GM18867 (cell line): ENCODE data around the gene AR.

Experiments
- ATAC-seq: cut with Tn5 transposase; IDR thresholded peaks from one replicate; pipeline ENCODE4 v1.9.1; 2021; ENCODE audit warnings: mild to moderate bottlenecking, moderate library complexity; ENCODE audit not compliant: unreplicated experiment

The AR gene

DNA sequence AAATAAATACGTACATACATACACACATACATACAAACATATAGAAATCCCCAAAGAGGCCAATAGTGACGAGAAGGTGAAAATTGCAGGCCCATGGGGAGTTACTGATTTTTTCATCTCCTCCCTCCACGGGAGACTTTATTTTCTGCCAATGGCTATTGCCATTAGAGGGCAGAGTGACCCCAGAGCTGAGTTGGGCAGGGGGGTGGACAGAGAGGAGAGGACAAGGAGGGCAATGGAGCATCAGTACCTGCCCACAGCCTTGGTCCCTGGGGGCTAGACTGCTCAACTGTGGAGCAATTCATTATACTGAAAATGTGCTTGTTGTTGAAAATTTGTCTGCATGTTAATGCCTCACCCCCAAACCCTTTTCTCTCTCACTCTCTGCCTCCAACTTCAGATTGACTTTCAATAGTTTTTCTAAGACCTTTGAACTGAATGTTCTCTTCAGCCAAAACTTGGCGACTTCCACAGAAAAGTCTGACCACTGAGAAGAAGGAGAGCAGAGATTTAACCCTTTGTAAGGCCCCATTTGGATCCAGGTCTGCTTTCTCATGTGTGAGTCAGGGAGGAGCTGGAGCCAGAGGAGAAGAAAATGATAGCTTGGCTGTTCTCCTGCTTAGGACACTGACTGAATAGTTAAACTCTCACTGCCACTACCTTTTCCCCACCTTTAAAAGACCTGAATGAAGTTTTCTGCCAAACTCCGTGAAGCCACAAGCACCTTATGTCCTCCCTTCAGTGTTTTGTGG is 180.7 kb downstream of the AR start:
- ATAC-seq = no peak

DNA sequence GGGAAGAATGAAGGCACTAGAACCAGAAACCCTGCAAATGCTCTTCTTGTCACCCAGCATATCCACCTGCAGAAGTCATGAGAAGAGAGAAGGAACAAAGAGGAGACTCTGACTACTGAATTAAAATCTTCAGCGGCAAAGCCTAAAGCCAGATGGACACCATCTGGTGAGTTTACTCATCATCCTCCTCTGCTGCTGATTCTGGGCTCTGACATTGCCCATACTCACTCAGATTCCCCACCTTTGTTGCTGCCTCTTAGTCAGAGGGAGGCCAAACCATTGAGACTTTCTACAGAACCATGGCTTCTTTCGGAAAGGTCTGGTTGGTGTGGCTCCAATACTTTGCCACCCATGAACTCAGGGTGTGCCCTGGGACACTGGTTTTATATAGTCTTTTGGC is 181.7 kb downstream of the AR start:
- ATAC-seq = no peak

DNA sequence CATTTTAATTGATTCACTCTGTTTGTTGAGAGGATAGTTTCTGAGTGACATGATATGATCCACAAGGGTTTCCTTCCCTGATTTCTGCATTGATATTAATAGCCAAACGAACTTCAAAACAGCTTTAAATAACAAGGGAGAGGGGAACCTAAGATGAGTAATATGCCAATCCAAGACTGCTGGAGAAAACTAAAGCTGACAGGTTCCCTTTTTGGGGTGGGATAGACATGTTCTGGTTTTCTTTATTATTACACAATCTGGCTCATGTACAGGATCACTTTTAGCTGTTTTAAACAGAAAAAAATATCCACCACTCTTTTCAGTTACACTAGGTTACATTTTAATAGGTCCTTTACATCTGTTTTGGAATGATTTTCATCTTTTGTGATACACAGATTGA is 182.2 kb downstream of the AR start:
- no peak for ATAC-seq

DNA sequence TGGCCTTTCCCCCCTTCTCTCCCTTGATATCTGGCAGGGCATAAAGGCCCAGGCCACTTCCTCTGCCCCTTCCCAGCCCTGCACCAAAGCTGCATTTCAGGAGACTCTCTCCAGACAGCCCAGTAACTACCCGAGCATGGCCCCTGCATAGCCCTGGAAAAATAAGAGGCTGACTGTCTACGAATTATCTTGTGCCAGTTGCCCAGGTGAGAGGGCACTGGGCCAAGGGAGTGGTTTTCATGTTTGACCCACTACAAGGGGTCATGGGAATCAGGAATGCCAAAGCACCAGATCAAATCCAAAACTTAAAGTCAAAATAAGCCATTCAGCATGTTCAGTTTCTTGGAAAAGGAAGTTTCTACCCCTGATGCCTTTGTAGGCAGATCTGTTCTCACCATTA is 183.8 kb downstream of the AR start:
- ATAC-seq = no peak

DNA sequence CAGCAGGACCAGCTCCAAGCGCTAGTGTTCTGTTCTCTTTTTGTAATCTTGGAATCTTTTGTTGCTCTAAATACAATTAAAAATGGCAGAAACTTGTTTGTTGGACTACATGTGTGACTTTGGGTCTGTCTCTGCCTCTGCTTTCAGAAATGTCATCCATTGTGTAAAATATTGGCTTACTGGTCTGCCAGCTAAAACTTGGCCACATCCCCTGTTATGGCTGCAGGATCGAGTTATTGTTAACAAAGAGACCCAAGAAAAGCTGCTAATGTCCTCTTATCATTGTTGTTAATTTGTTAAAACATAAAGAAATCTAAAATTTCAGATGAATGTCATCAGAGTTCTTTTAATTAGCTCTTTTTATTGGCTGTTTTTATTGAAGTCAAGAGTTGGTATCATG is 186.5 kb downstream of the AR start:
- no peak for ATAC-seq

DNA sequence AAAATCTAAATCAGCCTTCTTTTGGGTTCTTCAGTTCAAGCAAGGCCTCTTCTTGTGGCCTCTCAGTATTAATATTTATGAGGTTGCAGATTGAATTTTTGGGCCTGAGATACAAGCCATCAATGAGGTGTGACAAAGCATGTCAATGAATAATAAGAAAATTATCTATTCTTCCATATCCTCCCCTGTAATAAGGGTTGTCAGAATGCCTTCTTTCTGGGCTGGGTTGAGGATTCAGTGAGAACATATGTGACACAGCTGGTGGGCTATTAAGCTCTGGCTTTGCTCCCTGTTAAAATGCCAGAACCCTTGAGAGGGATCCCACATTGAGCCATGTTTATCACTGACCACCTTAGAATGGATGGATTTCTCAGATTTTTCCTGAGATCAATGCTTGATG is 187.2 kb downstream of the AR start:
- ATAC-seq = no peak

DNA sequence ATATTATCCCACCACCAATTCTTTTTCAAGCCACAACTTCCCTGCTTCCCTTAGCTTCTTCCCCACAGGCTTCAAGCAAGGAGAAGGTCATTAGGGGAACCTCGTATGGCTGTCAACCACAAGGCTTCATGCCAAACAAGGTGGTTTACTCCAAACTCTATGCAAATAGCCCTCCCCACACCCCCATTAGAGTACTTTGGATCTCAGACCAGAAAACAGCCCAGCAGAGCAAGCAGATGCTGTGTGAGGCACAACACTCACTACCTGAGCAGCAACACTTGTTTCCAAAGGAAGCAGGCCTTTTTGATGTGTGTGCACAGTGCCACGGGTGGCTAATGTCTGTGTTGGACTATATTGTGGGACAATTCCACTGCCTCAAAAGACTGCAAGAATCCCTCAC is 189.0 kb downstream of the AR start:
- no peak for ATAC-seq

DNA sequence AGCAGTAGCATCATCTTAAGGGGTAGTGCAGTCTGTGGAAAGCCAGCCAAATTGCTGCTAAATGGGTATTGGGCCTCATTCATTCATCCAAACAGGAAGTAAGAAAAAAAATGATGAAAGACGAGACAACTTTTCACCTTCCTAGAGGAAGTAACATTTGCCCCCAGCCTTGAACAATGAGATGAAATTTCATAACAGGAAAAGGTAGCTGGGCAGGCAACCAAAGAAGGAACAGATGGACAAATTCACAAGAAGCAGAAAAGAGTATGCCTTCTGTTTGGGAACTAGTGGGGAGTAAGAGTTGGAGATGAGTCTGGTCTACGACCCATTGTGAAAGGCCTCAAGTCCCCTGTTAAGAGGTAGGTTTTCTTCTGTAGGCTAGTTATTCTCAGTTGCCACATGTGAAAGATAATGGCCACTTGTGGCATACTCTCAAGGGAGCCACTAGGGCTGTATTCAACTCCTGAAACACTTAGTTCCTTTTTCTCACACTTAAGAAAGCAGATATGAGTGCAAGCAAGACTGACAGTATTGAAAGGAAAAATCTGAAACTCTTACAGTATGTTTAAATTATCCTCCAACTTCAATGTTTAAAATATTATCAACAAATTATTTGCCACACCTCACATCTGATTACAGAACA is 190.4 kb downstream of the AR start:
- ATAC-seq = peak; percentile 61

DNA sequence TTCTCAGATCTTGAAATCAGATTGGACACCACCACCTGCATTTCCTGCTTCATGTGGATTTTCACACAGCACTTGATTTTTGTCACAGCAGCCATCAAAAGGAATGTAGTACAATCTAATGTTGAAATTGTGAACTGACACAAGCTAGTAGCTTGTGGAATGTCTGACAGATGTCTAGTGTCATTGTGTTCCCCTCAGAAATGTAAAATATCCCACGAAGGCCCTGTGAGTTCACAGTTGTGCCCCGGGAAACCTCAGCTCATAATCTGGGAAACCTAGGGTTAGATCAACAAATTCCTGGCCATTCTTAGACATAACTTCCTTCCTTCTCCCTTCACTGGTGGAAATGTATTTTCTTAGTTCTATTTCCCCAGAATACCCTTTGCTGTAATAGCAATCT is 205.7 kb downstream of the AR start:
- ATAC-seq = no peak

DNA sequence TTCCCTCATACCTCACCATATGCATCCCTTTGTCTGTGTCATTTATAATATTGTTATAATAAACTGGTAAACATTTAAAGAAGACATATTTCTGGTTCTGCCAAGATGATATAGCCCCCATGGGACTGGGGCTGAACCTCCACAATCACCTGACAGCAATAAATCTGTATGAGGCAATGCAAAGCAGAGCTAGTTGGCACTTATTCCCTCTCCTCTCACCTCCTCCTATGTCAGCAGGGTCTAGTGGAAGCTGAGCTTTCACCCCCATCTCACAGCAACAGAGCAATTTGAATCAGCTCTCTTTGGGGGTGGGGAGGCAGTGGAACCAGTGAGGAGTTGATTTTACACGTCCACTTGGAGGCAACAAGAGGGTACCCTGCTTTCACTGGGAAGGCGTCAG is 206.9 kb downstream of the AR start:
- ATAC-seq = no peak

DNA sequence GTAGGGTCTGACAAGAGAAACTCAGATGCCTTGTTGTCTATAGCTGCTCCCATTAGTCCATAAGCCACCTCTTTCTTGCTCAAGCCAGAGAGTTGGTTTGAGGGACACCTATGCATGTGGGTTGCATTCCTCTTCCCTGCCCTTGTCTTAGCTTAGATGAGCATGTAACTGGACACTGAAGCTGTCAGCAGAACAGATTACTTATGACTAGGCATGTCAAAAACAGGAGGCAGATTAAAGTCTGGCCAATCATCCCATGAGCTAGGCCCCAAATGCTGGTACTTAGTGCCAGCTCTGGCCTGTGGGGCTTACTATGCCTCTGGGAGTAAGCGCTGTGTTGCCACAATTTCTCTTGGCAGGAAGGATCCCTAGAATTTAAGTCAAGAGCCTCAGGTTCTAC is 215.2 kb downstream of the AR start:
- no peak for ATAC-seq

DNA sequence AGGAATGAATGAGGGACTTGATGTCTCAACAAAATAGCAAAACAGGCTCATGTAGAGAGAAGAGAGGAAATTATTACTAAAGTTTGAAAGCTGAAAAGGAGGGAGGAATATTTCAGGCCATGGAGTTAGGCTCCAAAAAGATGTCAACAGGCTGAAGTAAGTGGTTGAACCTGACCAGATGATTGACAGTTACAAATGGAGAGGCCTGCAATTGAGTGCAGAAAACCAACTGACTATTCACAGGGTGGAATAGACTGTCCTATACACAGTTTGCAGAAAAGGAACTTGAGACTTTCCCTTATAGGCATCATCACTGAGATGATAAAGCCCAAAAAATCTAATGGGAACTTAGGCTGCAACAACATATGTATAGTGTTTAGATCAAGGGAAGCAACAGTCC is 233.3 kb downstream of the AR start:
- ATAC-seq = no peak

DNA sequence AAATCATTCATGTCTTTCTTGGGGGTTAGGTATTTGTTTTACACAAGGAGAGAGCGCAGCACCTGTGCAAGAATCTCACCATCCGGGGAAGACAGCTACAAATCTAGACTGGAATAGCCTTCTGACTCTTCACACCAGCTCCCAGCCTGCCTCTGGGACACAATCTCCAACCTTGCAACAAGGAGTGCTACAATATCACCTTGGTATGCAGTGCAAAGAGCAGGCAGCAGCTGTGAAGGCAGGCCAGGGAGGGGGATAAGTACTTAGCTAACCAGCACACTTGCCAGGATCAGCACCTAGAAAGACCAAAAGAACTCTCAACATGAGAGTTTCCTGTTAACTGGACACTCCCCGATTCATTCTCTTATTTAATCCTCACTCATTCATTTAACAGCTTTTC is 235.3 kb downstream of the AR start:
- ATAC-seq = no peak
